Naive thymus-derived CD4-positive, alpha-beta T cell (primary cell): ENCODE data around the gene GNAT2. TPM values are rescaled to one million over a fixed set of nuclear protein-coding genes. Genes with fewer than 3 reads are reported as not detected.

Source experiments
- ATAC-seq: fragments of 150-1000 bp; cut with Tn5 transposase; 2 replicates; pipeline ENCODE4 v1.10.0; 2021; ENCODE audit warnings: mild to moderate bottlenecking, moderate library complexity
- CTCF ChIA-PET: fragments of 350-600 bp; sonication (Branson Sonifier 250); formaldehyde crosslinking; loops from one replicate; lab custom pipeline; 2021; ENCODE audit warnings: antibody characterized with exemption; lab: Charles Lee
- POLR2A ChIA-PET: fragments of 350-600 bp; sonication (Branson Sonifier 250); formaldehyde crosslinking; loops from one replicate; lab custom pipeline; 2021; ENCODE audit warnings: antibody characterized with exemption, inconsistent platforms; lab: Charles Lee
- DNase-seq, 9 donors: peaks; one replicate each; pipeline versions ENCODE4 v3.0.0 to v3.0.0-alpha.2; 2020 to 2022; ENCODE audit warnings: mixed read lengths in 1 of 9
- H3K27ac ChIP-seq: one replicate; pipeline ENCODE4 v1.7.0; 2013; ENCODE audit warnings: mild to moderate bottlenecking, low read depth, low read length, moderate library complexity
- H3K27me3 ChIP-seq, 2 donors: one replicate each; pipeline ENCODE4 v1.7.0; 2013; ENCODE audit warnings: low read length in 2 of 2, mild to moderate bottlenecking in 2 of 2, moderate library complexity in 2 of 2; ENCODE audit not compliant: control insufficient read depth in 2 of 2, insufficient read depth in 2 of 2
- H3K36me3 ChIP-seq, 3 experiments: 1 replicate in 2 of 3; 2 replicates in 1 of 3; pipeline ENCODE4 v1.7.0; 2013; ENCODE audit warnings: low read length in 3 of 3, mild to moderate bottlenecking in 3 of 3, moderate library complexity in 1 of 3; ENCODE audit not compliant: insufficient read depth in 3 of 3, control insufficient read depth in 2 of 3
- H3K4me1 ChIP-seq, 2 donors: one replicate each; pipeline ENCODE4 v1.7.0; 2013; ENCODE audit warnings: low read length in 2 of 2, mild to moderate bottlenecking in 2 of 2, moderate library complexity in 1 of 2; ENCODE audit not compliant: control insufficient read depth in 2 of 2, insufficient read depth in 2 of 2
- H3K4me3 ChIP-seq: 2 replicates; pipeline ENCODE4 v1.7.0; 2013; ENCODE audit warnings: mild to moderate bottlenecking, low read length
- H3K9me3 ChIP-seq, 3 experiments: 1 replicate in 2 of 3; 2 replicates in 1 of 3; pipeline ENCODE4 v1.7.0; 2013; ENCODE audit warnings: low read length in 3 of 3; ENCODE audit not compliant: control insufficient read depth in 2 of 3
- H3K27ac Mint-ChIP-seq, 9 donors: one replicate each; pipeline ENCODE4 v1.8.0; 2020 to 2022; ENCODE audit warnings: mixed read lengths in 9 of 9, mild to moderate bottlenecking in 8 of 9, moderate library complexity in 5 of 9, inconsistent platforms in 2 of 9
- H3K27me3 Mint-ChIP-seq, 5 donors: one replicate each; pipeline ENCODE4 v1.8.0; 2021 to 2022; ENCODE audit warnings: mixed read lengths in 5 of 5, mild to moderate bottlenecking in 1 of 5
- H3K36me3 Mint-ChIP-seq, 5 donors: one replicate each; pipeline ENCODE4 v1.8.0; 2020 to 2022; ENCODE audit warnings: mixed read lengths in 5 of 5, mild to moderate bottlenecking in 3 of 5, inconsistent platforms in 1 of 5
- H3K4me1 Mint-ChIP-seq, 7 donors: one replicate each; pipeline ENCODE4 v1.8.0; 2020 to 2022; ENCODE audit warnings: mixed read lengths in 7 of 7, mild to moderate bottlenecking in 3 of 7, inconsistent platforms in 1 of 7
- H3K4me3 Mint-ChIP-seq, 10 donors: one replicate each; pipeline ENCODE4 v1.8.0; 2020 to 2022; ENCODE audit warnings: mild to moderate bottlenecking in 10 of 10, mixed read lengths in 10 of 10, moderate library complexity in 6 of 10, inconsistent platforms in 2 of 10
- H3K9me3 Mint-ChIP-seq, 11 donors: one replicate each; pipeline ENCODE4 v1.8.0; 2020 to 2022; ENCODE audit warnings: mixed read lengths in 11 of 11, mild to moderate bottlenecking in 4 of 11, inconsistent platforms in 1 of 11, moderate library complexity in 1 of 11
- intact Hi-C, 2 donors: fragments of 100-400 bp; cut with micrococcal nuclease; formaldehyde crosslinking; loops; one replicate each; pipeline ENCODE4 v1.15.1; 2023
- polyA plus RNA-seq, 2 donors: library from polyadenylated mRNA; unstranded; fragments of 300-500 nt; fragmentation: Illumina TruSeq; gene quantifications; one replicate each; pipeline ENCODE4 v1.2.3, GENCODE V29; 2021
- total RNA-seq, 6 experiments: library from RNA in 5 of 6; stranded (reverse) in 5 of 6; gene quantifications; 1 replicate in 5 of 6; 2 replicates in 1 of 6; pipeline ENCODE4 v1.2.3 and lab custom pipeline; 2021 to 2026

Gene GNAT2
- total and polyA plus RNA-seq, 7 experiments from 2014 or later = 0.39 TPM; not detected in 6

DNA sequence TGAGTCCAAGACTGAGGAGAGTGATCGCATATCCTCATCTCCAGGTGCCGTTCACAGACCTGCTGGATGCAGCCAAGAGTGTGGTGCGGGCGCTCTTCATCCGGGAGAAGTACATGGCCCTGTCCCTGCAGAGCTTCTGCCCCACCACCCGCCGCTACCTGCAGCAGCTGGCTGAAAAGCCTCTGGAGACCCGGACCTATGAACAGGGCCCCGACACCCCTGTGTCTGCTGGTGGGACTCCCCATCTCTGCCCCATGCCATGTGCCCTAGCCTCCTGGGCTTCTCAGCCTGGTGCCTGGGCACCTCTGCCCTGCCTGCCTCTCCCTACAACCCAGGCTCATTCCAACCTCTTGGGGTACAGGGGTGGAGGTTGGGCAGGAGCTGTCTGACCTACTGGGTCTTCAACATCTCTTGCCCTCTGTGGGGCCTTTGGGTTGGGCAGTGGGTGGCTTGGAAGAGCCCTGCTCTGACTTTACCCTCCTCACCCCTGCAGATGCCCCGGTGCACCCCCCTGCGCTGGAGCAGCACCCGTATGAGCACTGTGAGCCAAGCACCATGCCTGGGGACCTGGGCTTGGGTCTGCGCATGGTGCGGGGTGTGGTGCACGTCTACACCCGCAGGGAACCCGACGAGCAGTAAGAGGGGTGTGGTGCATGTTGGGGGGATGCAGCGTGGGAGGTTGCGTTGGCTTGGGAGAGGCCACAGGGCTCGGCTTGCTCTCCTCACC, 7.4 kb upstream of the GNAT2 start:
- Mint-ChIP-seq H3K36me3 (peaks cover 0 to 21% (median 3%) of the 10 kb centered on the region in 5 donors), H3K27ac (peak overlapping the region in 3 of 9 donors; percentile 38 to 50 (median 46)), H3K4me1 (peaks cover 29 to 42% (median 33%) of the 10 kb centered on the region in 7 donors), H3K9me3 (no peaks in the 10 kb centered on the region), H3K4me3 (no peak overlapping the region), H3K27me3 (no peaks in the 10 kb centered on the region)
- no peak overlapping the region for H3K27ac ChIP-seq
- H3K9me3 ChIP-seq = no peaks in the 10 kb centered on the region
- ChIA-PET POLR2A (interaction anchor here (0.8 to 1.8 kb wide), 2 partner anchors 78 to 82 kb away, joined by 3 to 8 read pairs; partner anchors contain the start of gene GNAI3), CTCF (interaction anchor here (1.0 to 1.7 kb wide), 4 partner anchors 13 to 136 kb away, joined by 3 to 7 read pairs (median 4); no protein-coding TSS in a partner anchor)
- ATAC-seq (no peak), DNase-seq (no peak)
- H3K4me1 ChIP-seq = peaks cover 9 to 31% of the 10 kb centered on the region in 2 donors
- intact Hi-C loops = no loop called here
- no peak overlapping the region for H3K4me3 ChIP-seq
- H3K36me3 ChIP-seq = peaks cover 11 to 65% (median 20%) of the 10 kb centered on the region in 3 experiments
- H3K27me3 ChIP-seq = no peaks in the 10 kb centered on the region

GRCh38 chr1:109625601-109626560, 6.5 kb upstream of the GNAT2 start:
- Histone ChIP-seq H3K27ac (no peak overlapping the region), H3K27me3 (no peaks in the 10 kb centered on the region), H3K4me1 (peaks cover 14 to 36% of the 10 kb centered on the region in 2 donors), H3K36me3 (peaks cover 11 to 56% (median 16%) of the 10 kb centered on the region in 3 experiments), H3K4me3 (no peak overlapping the region), H3K9me3 (no peaks in the 10 kb centered on the region)
- ATAC-seq (no peak), DNase-seq (no peak)
- Mint-ChIP-seq H3K9me3 (no peaks in the 10 kb centered on the region), H3K27me3 (no peaks in the 10 kb centered on the region), H3K4me3 (peak overlapping the region in 2 of 10 donors; percentile 18 to 45), H3K27ac (peak overlapping the region in 8 of 9 donors; percentile 46 to 93 (median 66)), H3K4me1 (peaks cover 31 to 49% (median 39%) of the 10 kb centered on the region in 7 donors), H3K36me3 (peaks cover 0 to 19% (median 0%) of the 10 kb centered on the region in 5 donors)
- ChIA-PET CTCF (interaction anchor here (1.3 to 1.7 kb wide), 2 partner anchors 14 to 135 kb away, joined by 3 to 7 read pairs; no protein-coding TSS in a partner anchor), POLR2A (interaction anchor here (0.8 to 1.8 kb wide), 3 partner anchors 11 to 81 kb away, joined by 3 to 8 read pairs (median 3); partner anchors contain the start of gene GNAI3)
- intact Hi-C loops = no loop called here

- H3K36me3 Mint-ChIP-seq = peaks cover 0 to 19% (median 0%) of the 10 kb centered on the region in 5 donors
- Histone ChIP-seq H3K36me3 (peaks cover 7 to 52% (median 14%) of the 10 kb centered on the region in 3 experiments), H3K27ac (no peak overlapping the region), H3K4me3 (no peak overlapping the region), H3K27me3 (no peaks in the 10 kb centered on the region), H3K9me3 (no peaks in the 10 kb centered on the region), H3K4me1 (peaks cover 14 to 36% of the 10 kb centered on the region in 2 donors)
- CTCF ChIA-PET = interaction anchor here (0.5 to 3.2 kb wide), 4 partner anchors 8 to 14 kb away, joined by 3 to 23 read pairs (median 6); no protein-coding TSS in a partner anchor
- no peaks in the 10 kb centered on the region for H3K27me3 Mint-ChIP-seq
- peak overlapping the region in 2 of 10 donors; percentile 45 to 90 for H3K4me3 Mint-ChIP-seq
- ATAC-seq = no peak
- POLR2A ChIA-PET = interaction anchor here (1.4 to 1.8 kb wide), 2 partner anchors 12 to 77 kb away, joined by 3 to 8 read pairs; partner anchors contain the start of gene GNAI3
- H3K4me1 Mint-ChIP-seq = peaks cover 32 to 50% (median 39%) of the 10 kb centered on the region in 7 donors
- no peaks in the 10 kb centered on the region for H3K9me3 Mint-ChIP-seq
- DNase-seq = no peak
- peak overlapping the region in 7 of 9 donors; percentile 33 to 93 (median 66) for H3K27ac Mint-ChIP-seq
- intact Hi-C loops = no loop called here
Measured at GRCh38 chr1:109625176-109625575, 5.8 kb upstream of the GNAT2 start.

GRCh38 chr1:109624201-109625010, 5.0 kb upstream of the GNAT2 start:
- ChIA-PET CTCF (interaction anchor here (0.5 to 3.2 kb wide), 4 partner anchors 9 to 78 kb away, joined by 3 to 23 read pairs (median 4); no protein-coding TSS in a partner anchor), POLR2A (interaction anchor here (0.7 to 2.2 kb wide), 5 partner anchors 9 to 1252 kb away, joined by 3 to 16 read pairs (median 4); partner anchors contain the start of genes GNAI3 and GPR61)
- Mint-ChIP-seq H3K4me3 (peak overlapping the region; percentile 16 to 98 (median 88)), H3K27me3 (no peaks in the 10 kb centered on the region), H3K9me3 (no peaks in the 10 kb centered on the region), H3K4me1 (peaks cover 36 to 53% (median 42%) of the 10 kb centered on the region in 7 donors), H3K27ac (peak overlapping the region; percentile 82 to 98 (median 92)), H3K36me3 (peaks cover 0 to 13% (median 0%) of the 10 kb centered on the region in 5 donors)
- Histone ChIP-seq H3K4me3 (peak overlapping the region; percentile 18), H3K36me3 (peaks cover 6 to 45% (median 14%) of the 10 kb centered on the region in 3 experiments), H3K9me3 (no peaks in the 10 kb centered on the region), H3K27ac (peak overlapping the region; percentile 90), H3K4me1 (peaks cover 14 to 37% of the 10 kb centered on the region in 2 donors), H3K27me3 (no peaks in the 10 kb centered on the region)
- ATAC-seq (no peak), DNase-seq (peak in 1 of 9 donors; percentile 27)
- intact Hi-C loops = loop anchor here in 1 of 2 donors (5.0 kb wide), 1 partner anchor 288 kb away; the partner anchor contains the start of gene CSF1

DNA sequence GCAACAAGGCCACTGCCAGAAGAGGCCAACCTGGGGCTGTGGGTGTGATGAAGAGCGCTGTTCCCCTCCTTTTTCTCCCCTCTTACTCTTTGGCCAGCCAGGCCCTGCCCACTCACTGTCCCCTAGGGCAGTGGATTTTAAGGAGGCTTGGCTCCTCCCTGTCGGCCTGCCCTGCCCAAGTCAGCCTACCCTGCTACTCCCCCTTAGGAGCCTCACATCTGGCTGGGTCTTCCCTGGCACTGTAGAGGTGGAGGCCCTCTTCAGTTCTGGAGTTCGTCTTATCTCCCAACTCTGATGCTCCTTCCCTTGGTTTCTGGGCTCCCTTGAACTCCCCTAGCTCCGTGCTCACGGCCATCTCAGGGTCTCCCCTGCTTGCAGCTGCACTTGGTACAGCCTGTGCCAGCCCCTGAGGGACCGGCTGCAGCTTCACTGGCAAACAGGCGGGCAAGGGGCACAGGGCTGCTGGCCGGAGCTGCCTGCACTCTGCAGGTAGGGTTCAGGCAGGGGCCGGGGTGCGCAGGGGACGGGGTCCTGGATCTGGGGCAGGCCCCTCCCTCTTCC, 4.3 kb upstream of the GNAT2 start:
- Histone ChIP-seq H3K27me3 (no peaks in the 10 kb centered on the region), H3K27ac (peak overlapping the region; percentile 90), H3K4me1 (peaks cover 14 to 43% of the 10 kb centered on the region in 2 donors), H3K4me3 (peak overlapping the region; percentile 18), H3K9me3 (no peaks in the 10 kb centered on the region), H3K36me3 (peaks cover 0 to 37% (median 8%) of the 10 kb centered on the region in 3 experiments)
- ATAC-seq (no peak), DNase-seq (no peak)
- peaks cover 39 to 60% (median 50%) of the 10 kb centered on the region in 7 donors for H3K4me1 Mint-ChIP-seq
- H3K4me3 Mint-ChIP-seq = peak overlapping the region; percentile 70 to 98 (median 91)
- no peaks in the 10 kb centered on the region for H3K27me3 Mint-ChIP-seq
- no peaks in the 10 kb centered on the region for H3K9me3 Mint-ChIP-seq
- peak overlapping the region; percentile 84 to 98 (median 93) for H3K27ac Mint-ChIP-seq
- ChIA-PET POLR2A (interaction anchor here (0.7 to 2.2 kb wide), 4 partner anchors 10 to 1252 kb away, joined by 4 to 16 read pairs (median 4); partner anchors contain the start of genes GNAI3 and GPR61), CTCF (interaction anchor here (1.1 to 3.2 kb wide), 3 partner anchors 11 to 77 kb away, joined by 4 to 23 read pairs (median 4); no protein-coding TSS in a partner anchor)
- intact Hi-C loops = loop anchor here in 1 of 2 donors (5.0 kb wide), 1 partner anchor 289 kb away; the partner anchor contains the start of gene CSF1
- peaks cover 0 to 11% (median 0%) of the 10 kb centered on the region in 5 donors for H3K36me3 Mint-ChIP-seq
